K562 (cell line): ENCODE results near the gene NAA15. TPM values are rescaled to one million over a fixed set of nuclear protein-coding genes. Genes with fewer than 3 reads are reported as not detected.
A peak's percentile ranks its signal among the peaks of the same experiment; 100 is the strongest.

ENCODE experiments used
- ARID1B ChIP-seq: fragments of 450-650 bp; IDR thresholded peaks from 2 replicates; pipeline ENCODE4 v1.6.1; 2016; ENCODE audit warnings: antibody characterized with exemption, mild to moderate bottlenecking, inconsistent platforms
- BHLHE40 ChIP-seq: IDR thresholded peaks from 2 replicates; pipeline ENCODE4 v1.6.1; 2011; ENCODE audit warnings: low read length, improper control_type of control experiment
- CTBP1 ChIP-seq: fragments of 450-650 bp; IDR thresholded peaks from 2 replicates; pipeline ENCODE4 v1.6.1; 2016; ENCODE audit warnings: borderline replicate concordance
- DACH1 ChIP-seq: fragments of 450-650 bp; IDR thresholded peaks from 2 replicates; pipeline ENCODE4 v1.6.1; 2018; ENCODE audit not compliant: partially characterized antibody
- ETV1 ChIP-seq: fragments of 450-650 bp; conservative IDR thresholded peaks from 2 replicates; pipeline ENCODE4 v1.6.1; 2016; ENCODE audit warnings: missing genetic modification characterization, control low read depth, low read depth, missing compliant biosample characterization
- MEF2D ChIP-seq: conservative IDR thresholded peaks from 2 replicates; pipeline ENCODE4 v1.6.1; 2016; ENCODE audit warnings: low read depth, missing genetic modification characterization, missing compliant biosample characterization
- NR2F6 ChIP-seq: fragments of 450-650 bp; formaldehyde crosslinking; IDR thresholded peaks from 2 replicates; pipeline ENCODE4 v1.4.0; 2020; ENCODE audit warnings: mild to moderate bottlenecking
- PML ChIP-seq: IDR thresholded peaks from 2 replicates; pipeline ENCODE4 v1.6.1; 2012; ENCODE audit warnings: low read length, inconsistent platforms
- POU5F1 ChIP-seq: fragments of 150-350 bp; IDR thresholded peaks from 2 replicates; pipeline ENCODE4 v1.6.1; 2014; ENCODE audit warnings: borderline replicate concordance, low read length, low read depth, mild to moderate bottlenecking; ENCODE audit not compliant: partially characterized antibody
- PRDM10 ChIP-seq: fragments of 450-650 bp; IDR thresholded peaks from 2 replicates; pipeline ENCODE4 v1.6.1; 2018; ENCODE audit not compliant: partially characterized antibody
- RUNX1 ChIP-seq: sonication (generic); IDR thresholded peaks from 2 replicates; pipeline ENCODE4 v1.6.1; 2016; ENCODE audit warnings: antibody characterized with exemption, low read depth
- TBP ChIP-seq: optimal IDR thresholded peaks from 2 replicates; pipeline ENCODE3; 2011; ENCODE audit warnings: low read depth, low read length, improper control_type of control experiment
- THAP12 ChIP-seq: fragments of 250-450 bp; sonication (Bioruptor Pico); IDR thresholded peaks from 2 replicates; pipeline ENCODE4 v1.9.0; 2021; ENCODE audit warnings: mild to moderate bottlenecking, inconsistent platforms
- ZNF184 ChIP-seq: sonication (generic); formaldehyde crosslinking; IDR thresholded peaks from 2 replicates; pipeline ENCODE4 v1.5.0; 2020; ENCODE audit warnings: missing genetic modification reagents
- ZNF444 ChIP-seq: fragments of 250-450 bp; sonication (Bioruptor Pico); IDR thresholded peaks from 2 replicates; pipeline ENCODE4 v1.4.0; 2020; ENCODE audit warnings: mild to moderate bottlenecking, moderate library complexity
- polyA plus RNA-seq, 8 experiments: library from polyadenylated mRNA; depleted of rRNA in 4 of 8; stranded (reverse) in 5 of 8; unstranded in 3 of 8; fragments of >200 nt; fragmentation: Nextera tagmentation in 2 of 8; fragmentation: Illumina TruSeq in 1 of 8; extraction: Ambion mirVana in 2 of 8; extraction: Trizol in 1 of 8; gene quantifications; 2 replicates each; pipeline versions ENCODE4 v1.2.1 to v1.2.3, GENCODE V29; 2011 to 2014; ENCODE audit warnings: inconsistent platforms in 1 of 8, missing spikeins in 1 of 8
- total RNA-seq, 7 experiments: library from RNA; depleted of rRNA in 6 of 7; stranded (reverse); fragments of >200 nt in 6 of 7; fragmentation: Illumina TruSeq in 2 of 7; extraction: Trizol in 2 of 7; gene quantifications; 2 replicates each; pipeline versions ENCODE4 v1.2.1 to v1.2.3, GENCODE V29; 2011 to 2021; ENCODE audit warnings: low replicate concordance in 1 of 7

NAA15 gene
- total and polyA plus RNA-seq, 9 of the 15 experiments (the other 6 are each of a cell fraction or from before 2014, with no cell fraction given) = 37.8 to 117 (median 63.2) TPM

- TF ChIP-seq THAP12 = 0 out of 2 replicates have a peak, but pooled peaks have one; percentile 40
- no peak for TF ChIP-seq NR2F6 (CRISPR knock-in tag)
- TF ChIP-seq MEF2D (tag) = no peak
- TF ChIP-seq POU5F1 = no peak
- TF ChIP-seq DACH1 = no peak
- no peak for TF ChIP-seq RUNX1
- TF ChIP-seq BHLHE40 = 0 out of 2 replicates have a peak, but pooled peaks have one; percentile 12
- no peak for TF ChIP-seq TBP
- TF ChIP-seq ZNF184 (CRISPR knock-in tag) = no peak
- TF ChIP-seq ZNF444 (CRISPR knock-in tag) = no peak
- peak; percentile 6; the same call in 1 of the 2 replicates for TF ChIP-seq PML
- no peak for TF ChIP-seq ARID1B
- TF ChIP-seq CTBP1 = peak; percentile 59
- no peak for TF ChIP-seq ETV1 (tag)
- no peak for TF ChIP-seq PRDM10
These were observed 153.1 kb downstream of the NAA15 start, which contains the start of gene RAB33B (continued) for GRCh38 chr4:139454111-139455045.
